K562 (cell line): ENCODE data around the gene RNF17. TPM values are rescaled to one million over a fixed set of nuclear protein-coding genes. Genes with fewer than 3 reads are reported as not detected.

Experiments
- CBFA2T3 ChIP-seq: fragments of 450-650 bp; IDR thresholded peaks from 2 replicates; pipeline ENCODE4 v1.6.1; 2017
- CREM ChIP-seq: IDR thresholded peaks from 2 replicates; pipeline ENCODE4 v1.6.1; 2014; ENCODE audit warnings: antibody characterized with exemption, low read depth
- EP300 ChIP-seq: IDR thresholded peaks from 2 replicates; pipeline ENCODE4 v1.6.1; 2012; ENCODE audit warnings: low read length, improper control_type of control experiment
- JUND ChIP-seq, 2 experiments: IDR thresholded peaks; 2 replicates in 1 of 2; 3 replicates in 1 of 2; pipeline ENCODE4 v1.6.1; 2011; ENCODE audit warnings: borderline replicate concordance in 2 of 2, low read depth in 2 of 2, low read length in 2 of 2, improper control_type of control experiment in 1 of 2, missing biosample characterization in 1 of 2, missing genetic modification characterization in 1 of 2, missing genetic modification reagents in 1 of 2
- NFYB ChIP-seq: IDR thresholded peaks from 2 replicates; pipeline ENCODE4 v1.6.1; 2011; ENCODE audit warnings: mild to moderate bottlenecking, moderate library complexity; ENCODE audit not compliant: insufficient read length; ENCODE audit errors: extremely low read depth
- RCOR1 ChIP-seq, 2 experiments: IDR thresholded peaks; 2 replicates each; pipeline ENCODE4 v1.6.1; 2012; ENCODE audit warnings: low read depth in 2 of 2, low read length in 2 of 2, borderline replicate concordance in 1 of 2, improper control_type of control experiment in 1 of 2
- ZFP1 ChIP-seq: fragments of 450-650 bp; formaldehyde crosslinking; IDR thresholded peaks from 2 replicates; pipeline ENCODE4 v1.4.0; 2020; ENCODE audit warnings: mild to moderate bottlenecking, mixed read lengths
- ZMIZ1 ChIP-seq, 2 experiments: fragments of 150-350 bp in 1 of 2; IDR thresholded peaks; 2 replicates each; pipeline ENCODE4 v1.6.1; 2012 to 2016; ENCODE audit warnings: low read depth in 2 of 2, low read length in 2 of 2, mild to moderate bottlenecking in 1 of 2, moderate library complexity in 1 of 2
- ZNF184 ChIP-seq: sonication (generic); formaldehyde crosslinking; IDR thresholded peaks from 2 replicates; pipeline ENCODE4 v1.5.0; 2020; ENCODE audit warnings: missing genetic modification reagents
- ZNF507 ChIP-seq: conservative IDR thresholded peaks from 2 replicates; pipeline ENCODE4 v1.6.1; 2017; ENCODE audit warnings: missing genetic modification characterization, missing compliant biosample characterization
- ZNF57 ChIP-seq: fragments of 450-650 bp; formaldehyde crosslinking; IDR thresholded peaks from 2 replicates; pipeline ENCODE4 v1.4.0; 2020; ENCODE audit warnings: mild to moderate bottlenecking, moderate library complexity
- polyA plus RNA-seq, 8 experiments: library from polyadenylated mRNA; depleted of rRNA in 4 of 8; stranded (reverse) in 5 of 8; unstranded in 3 of 8; fragments of >200 nt; fragmentation: Nextera tagmentation in 2 of 8; fragmentation: Illumina TruSeq in 1 of 8; extraction: Ambion mirVana in 2 of 8; extraction: Trizol in 1 of 8; gene quantifications; 2 replicates each; pipeline versions ENCODE4 v1.2.1 to v1.2.3, GENCODE V29; 2011 to 2014; ENCODE audit warnings: inconsistent platforms in 1 of 8, missing spikeins in 1 of 8
- total RNA-seq, 7 experiments: library from RNA; depleted of rRNA in 6 of 7; stranded (reverse); fragments of >200 nt in 6 of 7; fragmentation: Illumina TruSeq in 2 of 7; extraction: Trizol in 2 of 7; gene quantifications; 2 replicates each; pipeline versions ENCODE4 v1.2.1 to v1.2.3, GENCODE V29; 2011 to 2021; ENCODE audit warnings: low replicate concordance in 1 of 7
- TF ChIP-seq, protein P1 (sequence below), 3 experiments: IDR thresholded peaks in 2 of 3; conservative IDR thresholded peaks in 1 of 3; 2 replicates each; pipeline ENCODE4 v1.5.1; 2011 to 2012; ENCODE audit warnings: low read length in 3 of 3, mild to moderate bottlenecking in 3 of 3, control low read depth in 2 of 3, improper control_type of control experiment in 1 of 3, inconsistent platforms in 1 of 3, low read depth in 1 of 3, mixed read lengths in 1 of 3, moderate library complexity in 1 of 3; ENCODE audit not compliant: insufficient read depth in 2 of 3
- TF ChIP-seq, protein P2 (sequence below): fragments of 250-450 bp; sonication (Bioruptor Pico); IDR thresholded peaks from 2 replicates; pipeline ENCODE4 v1.6.1; 2021; ENCODE audit warnings: mild to moderate bottlenecking

Gene RNF17
- total and polyA plus RNA-seq, 9 of the 15 experiments (the other 6 are each of a cell fraction or from before 2014, with no cell fraction given) = 0.11 to 0.90 (median 0.58) TPM

DNA sequence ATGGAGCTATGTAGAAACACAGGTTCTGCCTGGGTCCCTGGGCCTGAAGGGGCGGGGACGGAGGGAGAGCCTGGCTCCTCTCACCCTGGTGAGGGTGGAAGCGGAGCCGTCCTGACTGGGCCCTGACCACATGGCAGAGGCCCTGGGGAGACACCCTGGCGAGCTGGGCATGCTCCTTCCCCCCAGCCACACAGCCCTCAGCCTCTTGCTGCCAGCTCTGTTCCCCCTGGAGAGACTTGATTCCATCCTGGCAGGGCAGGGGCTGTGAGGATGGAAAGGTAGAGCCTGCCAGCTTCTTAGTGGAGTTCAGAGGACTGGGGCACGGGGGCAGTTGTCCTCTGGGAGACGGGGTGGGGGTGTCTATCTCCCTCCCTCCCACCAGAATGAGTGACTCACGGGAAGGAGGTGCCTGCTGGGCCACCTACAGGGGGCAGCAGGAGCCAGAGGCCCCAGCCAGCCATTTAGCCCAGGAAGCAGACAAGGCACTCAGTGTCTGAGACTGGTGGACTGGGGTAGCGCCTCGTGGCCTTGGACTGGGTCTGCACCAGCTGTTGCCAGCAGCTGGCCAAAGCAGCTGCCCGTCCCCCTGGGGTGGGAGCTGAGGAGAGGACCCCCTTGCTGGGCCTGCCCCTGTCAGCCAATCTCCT lies 22.8 kb upstream of the RNF17 start (continued):
- TF ChIP-seq RCOR1 (IDR thresholded peaks at IDR 0.05; ENCODE audit: borderline replicate concordance in 1 of 2, low read depth in 2 of 2, low read length in 2 of 2) (no peak), ZNF184 (no peak), ZFP1 (CRISPR knock-in tag) (no peak), CBFA2T3 (no peak), CREM (no peak), ZNF507 (no peak), NFYB (no peak), ZNF57 (CRISPR knock-in tag) (no peak), EP300 (no peak), JUND (IDR thresholded peaks at IDR 0.05; ENCODE audit: borderline replicate concordance, low read depth, low read length) (peak; percentile 46; the same call in 1 of the 2 replicates), JUND (tag; IDR thresholded peaks at IDR 0.05; ENCODE audit: borderline replicate concordance, low read depth, low read length) (peak; percentile 16; the same call in 1 of the 3 replicates), ZMIZ1 (IDR thresholded peaks at IDR 0.05; ENCODE audit: low read depth in 2 of 2, low read length in 2 of 2) (no peak)
- TF ChIP-seq, protein P1, sequence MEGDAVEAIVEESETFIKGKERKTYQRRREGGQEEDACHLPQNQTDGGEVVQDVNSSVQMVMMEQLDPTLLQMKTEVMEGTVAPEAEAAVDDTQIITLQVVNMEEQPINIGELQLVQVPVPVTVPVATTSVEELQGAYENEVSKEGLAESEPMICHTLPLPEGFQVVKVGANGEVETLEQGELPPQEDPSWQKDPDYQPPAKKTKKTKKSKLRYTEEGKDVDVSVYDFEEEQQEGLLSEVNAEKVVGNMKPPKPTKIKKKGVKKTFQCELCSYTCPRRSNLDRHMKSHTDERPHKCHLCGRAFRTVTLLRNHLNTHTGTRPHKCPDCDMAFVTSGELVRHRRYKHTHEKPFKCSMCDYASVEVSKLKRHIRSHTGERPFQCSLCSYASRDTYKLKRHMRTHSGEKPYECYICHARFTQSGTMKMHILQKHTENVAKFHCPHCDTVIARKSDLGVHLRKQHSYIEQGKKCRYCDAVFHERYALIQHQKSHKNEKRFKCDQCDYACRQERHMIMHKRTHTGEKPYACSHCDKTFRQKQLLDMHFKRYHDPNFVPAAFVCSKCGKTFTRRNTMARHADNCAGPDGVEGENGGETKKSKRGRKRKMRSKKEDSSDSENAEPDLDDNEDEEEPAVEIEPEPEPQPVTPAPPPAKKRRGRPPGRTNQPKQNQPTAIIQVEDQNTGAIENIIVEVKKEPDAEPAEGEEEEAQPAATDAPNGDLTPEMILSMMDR (IDR thresholded peaks at IDR 0.05 in 2 of 3, conservative IDR thresholded peaks at IDR 0.05 in 1 of 3; ENCODE audit: insufficient read depth in 2 of 3, low read depth in 1 of 3, low read length in 3 of 3) = peak; percentile 47 to 61 (median 57)
- TF ChIP-seq, protein P2, sequence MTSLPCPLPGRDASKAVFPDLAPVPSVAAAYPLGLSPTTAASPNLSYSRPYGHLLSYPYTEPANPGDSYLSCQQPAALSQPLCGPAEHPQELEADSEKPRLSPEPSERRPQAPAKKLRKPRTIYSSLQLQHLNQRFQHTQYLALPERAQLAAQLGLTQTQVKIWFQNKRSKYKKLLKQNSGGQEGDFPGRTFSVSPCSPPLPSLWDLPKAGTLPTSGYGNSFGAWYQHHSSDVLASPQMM (CRISPR knock-in tag) = no peak
